Effector memory CD8-positive, alpha-beta T cell (primary cell): ENCODE results near the gene FAAP100.

Source experiments
- ATAC-seq: fragments of 150-1000 bp; cut with Tn5 transposase; replicated peaks from 2 replicates; pipeline ENCODE4 v1.10.0; 2021; ENCODE audit warnings: mild to moderate bottlenecking, moderate library complexity
- DNase-seq, 3 experiments: peaks; one replicate each; pipeline ENCODE4 v3.0.0; 2021
- H3K27ac Mint-ChIP-seq, 2 donors: one replicate each; pipeline ENCODE4 v1.8.0; 2022; ENCODE audit warnings: mild to moderate bottlenecking in 2 of 2, mixed read lengths in 2 of 2, moderate library complexity in 2 of 2
- H3K27me3 Mint-ChIP-seq, 2 donors: one replicate each; pipeline ENCODE4 v1.8.0; 2022; ENCODE audit warnings: mixed read lengths in 2 of 2
- H3K36me3 Mint-ChIP-seq: one replicate; pipeline ENCODE4 v1.8.0; 2022; ENCODE audit warnings: mild to moderate bottlenecking, moderate library complexity, mixed read lengths; ENCODE audit not compliant: insufficient read depth
- H3K4me1 Mint-ChIP-seq, 2 donors: one replicate each; pipeline ENCODE4 v1.8.0; 2022; ENCODE audit warnings: low read depth in 2 of 2, mixed read lengths in 2 of 2
- H3K4me3 Mint-ChIP-seq, 2 donors: one replicate each; pipeline ENCODE4 v1.8.0; 2022; ENCODE audit warnings: mild to moderate bottlenecking in 2 of 2, mixed read lengths in 2 of 2, moderate library complexity in 2 of 2
- H3K9me3 Mint-ChIP-seq, 2 donors: one replicate each; pipeline ENCODE4 v1.8.0; 2022; ENCODE audit warnings: mixed read lengths in 2 of 2

The FAAP100 gene

DNA sequence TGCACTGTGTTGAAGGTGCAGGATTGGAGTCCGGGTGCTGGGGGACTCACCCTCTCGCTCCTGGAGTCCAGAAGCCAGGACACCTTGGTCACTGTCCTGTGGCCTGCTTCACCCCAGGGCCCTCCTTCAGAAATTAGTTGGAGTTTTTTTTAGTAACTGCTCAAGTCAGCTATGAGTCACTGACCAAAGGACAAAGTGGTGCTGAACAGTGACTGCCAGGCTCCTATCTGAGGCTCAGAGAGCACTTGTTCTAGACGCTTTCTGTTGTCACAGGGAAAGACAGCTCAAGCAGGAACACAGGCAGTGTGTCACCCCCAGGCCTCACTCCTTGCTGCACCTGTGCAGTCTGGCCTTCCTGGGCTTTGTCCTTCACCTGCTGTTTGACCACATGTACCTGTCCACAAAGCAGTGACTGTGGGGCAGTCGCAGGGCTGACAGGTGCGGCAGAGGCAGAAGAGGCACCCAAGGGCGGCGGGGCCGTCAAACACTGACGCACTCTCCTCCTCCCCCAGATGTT, 4.1 kb upstream of the FAAP100 start:
- no peaks in the 10 kb centered on the region for H3K9me3 Mint-ChIP-seq
- DNase-seq (no peak), ATAC-seq (no peak)
- peaks cover 14 to 19% of the 10 kb centered on the region in 2 donors for H3K4me1 Mint-ChIP-seq
- H3K27ac Mint-ChIP-seq: peak overlapping the region in 1 of 2 donors; percentile 72
- H3K36me3 Mint-ChIP-seq: peaks cover 38% of the 10 kb centered on the region
- H3K27me3 Mint-ChIP-seq: no peaks in the 10 kb centered on the region
- H3K4me3 Mint-ChIP-seq: no peak overlapping the region

DNA sequence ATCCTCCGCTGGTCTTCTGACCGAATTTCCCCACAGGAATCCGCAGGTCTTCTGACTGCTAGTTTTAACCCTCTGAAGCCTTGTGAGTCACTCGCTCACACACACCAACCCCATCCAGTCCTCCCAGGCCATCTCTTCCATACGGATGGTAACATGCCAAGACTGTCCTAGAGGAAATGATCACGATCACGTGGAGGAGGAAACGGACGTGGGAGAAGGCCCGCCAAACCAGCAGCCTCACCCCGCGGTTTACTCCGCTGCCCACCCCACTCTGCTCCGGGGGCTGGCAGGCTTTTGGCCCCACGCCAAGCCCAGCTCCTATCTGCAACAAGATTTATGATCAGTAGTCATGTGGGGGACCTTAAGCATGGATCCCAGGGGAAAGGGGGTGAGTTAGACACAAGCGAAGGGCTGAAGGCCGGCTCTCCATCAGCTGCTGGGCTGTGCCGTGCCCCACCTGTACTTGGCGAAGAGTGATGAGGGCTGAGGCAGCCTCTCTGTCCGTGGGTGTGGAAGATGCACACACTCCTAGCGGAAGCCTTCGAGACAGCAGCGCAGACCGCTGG, 1.5 kb upstream of the FAAP100 start:
- H3K4me1 Mint-ChIP-seq: peaks cover 14 to 30% of the 10 kb centered on the region in 2 donors
- no peak for DNase-seq
- peak overlapping the region; percentile 88 to 92 for H3K4me3 Mint-ChIP-seq
- ATAC-seq: peak; percentile 0
- no peaks in the 10 kb centered on the region for H3K9me3 Mint-ChIP-seq
- H3K36me3 Mint-ChIP-seq: peaks cover 27% of the 10 kb centered on the region
- no peaks in the 10 kb centered on the region for H3K27me3 Mint-ChIP-seq
- peak overlapping the region; percentile 85 to 91 for H3K27ac Mint-ChIP-seq

DNA sequence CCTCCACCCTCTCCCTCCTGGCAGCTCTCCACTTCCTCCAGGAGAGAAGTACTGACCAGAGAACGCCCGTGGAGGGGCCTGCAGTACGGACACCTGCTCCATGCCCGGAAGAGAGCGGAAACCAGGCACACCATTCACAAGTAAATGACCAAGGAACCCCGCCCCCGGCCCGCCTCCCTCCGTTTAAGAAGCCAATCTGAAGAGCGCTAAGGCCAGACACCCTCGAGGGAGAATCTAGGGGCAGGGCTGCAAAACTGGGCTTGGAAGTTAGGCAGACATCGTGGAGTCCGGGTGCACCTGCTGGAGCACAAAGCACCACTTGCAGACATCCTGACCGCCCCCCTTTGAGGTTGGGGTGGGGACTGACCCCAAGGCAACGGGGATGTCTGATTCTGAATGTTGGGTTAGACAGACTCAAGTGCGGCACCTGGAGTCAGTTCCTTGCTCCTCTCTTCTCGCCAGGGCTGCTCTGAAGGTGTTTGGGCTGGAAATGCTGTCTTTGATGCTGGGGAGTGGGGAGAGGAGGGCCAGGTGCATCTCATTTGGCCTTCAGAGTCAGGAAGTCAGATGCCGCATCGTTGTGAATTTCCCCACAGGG, 964 bp upstream of the FAAP100 start:
- Mint-ChIP-seq H3K27me3 (no peaks in the 10 kb centered on the region), H3K4me1 (peaks cover 14 to 30% of the 10 kb centered on the region in 2 donors), H3K27ac (peak overlapping the region; percentile 85 to 91), H3K36me3 (peaks cover 29% of the 10 kb centered on the region), H3K4me3 (peak overlapping the region; percentile 88 to 92), H3K9me3 (no peaks in the 10 kb centered on the region)
- DNase-seq: peak; percentile 58 to 69 (median 60)
- peak; percentile 72 for ATAC-seq

DNA sequence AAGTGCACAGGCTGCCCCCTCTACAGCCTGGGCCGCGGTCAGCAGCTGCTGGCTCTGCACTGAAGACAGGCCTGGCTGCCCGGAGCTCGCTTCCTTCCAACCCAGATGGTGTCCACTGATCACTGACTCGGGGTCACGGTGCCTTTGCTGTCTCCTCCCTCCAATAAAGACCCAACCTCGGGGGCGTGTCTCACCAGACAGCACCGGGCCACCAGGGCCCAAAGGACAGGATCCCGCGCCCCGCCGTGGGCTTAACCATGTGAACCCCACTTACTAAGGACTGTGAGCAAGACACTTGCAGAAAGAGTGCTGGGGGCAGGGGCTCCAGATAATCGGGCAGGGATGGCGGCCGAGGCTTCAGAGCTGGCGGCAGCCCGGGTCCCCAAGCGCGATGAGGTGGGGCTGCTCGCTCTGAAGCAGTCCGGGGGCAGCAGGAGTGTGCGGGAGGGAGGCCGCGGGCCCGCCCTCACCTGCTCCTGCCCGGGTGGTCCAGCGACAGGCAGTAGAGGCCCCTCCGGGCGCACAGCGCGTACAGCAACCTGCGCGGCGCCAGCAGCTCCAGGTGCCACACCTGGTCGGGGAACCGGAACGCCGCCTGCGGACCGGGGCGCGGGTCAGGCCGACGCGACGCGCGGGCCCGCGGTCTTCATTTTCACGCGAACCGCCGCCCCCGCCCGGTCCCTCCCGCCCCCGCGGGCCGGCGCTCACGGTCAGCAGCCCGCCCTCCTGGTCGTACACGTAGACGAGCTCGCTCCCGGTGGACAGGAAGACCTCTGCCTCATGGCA, 502 bp downstream of the FAAP100 start:
- no peaks in the 10 kb centered on the region for H3K9me3 Mint-ChIP-seq
- no peak for DNase-seq

DNA sequence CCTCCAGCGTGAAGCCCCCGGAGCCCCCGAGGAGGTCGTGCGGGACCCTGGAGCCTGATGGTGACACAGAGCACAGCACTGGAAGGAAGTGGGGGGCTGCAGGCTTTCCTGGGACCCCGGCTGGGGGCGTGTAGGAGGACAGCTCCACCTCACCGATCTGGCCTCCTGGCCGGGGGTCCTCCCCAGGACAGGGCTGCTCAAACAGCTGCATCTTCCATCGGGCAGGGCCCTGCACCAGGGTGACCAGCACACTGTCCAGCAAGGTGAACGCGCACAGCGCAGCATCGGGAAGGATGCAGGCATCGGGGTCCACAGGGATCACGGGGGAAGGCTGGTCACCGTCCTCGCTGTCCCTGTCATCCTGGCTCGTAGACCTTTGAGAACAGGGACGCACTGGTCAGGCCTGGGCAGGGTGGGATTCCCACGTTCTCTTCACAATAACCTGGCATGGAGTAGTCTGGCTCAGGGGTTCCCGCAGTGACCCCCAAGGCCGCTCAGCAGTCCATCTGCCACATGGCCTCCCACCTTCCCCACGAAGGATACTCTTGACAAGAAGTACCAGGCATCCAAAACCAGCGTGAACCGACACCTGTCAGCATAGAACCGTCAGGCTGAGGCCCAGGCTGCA, 1.2 kb downstream of the FAAP100 start:
- Mint-ChIP-seq H3K4me3 (peak overlapping the region; percentile 88 to 92), H3K36me3 (peaks cover 37% of the 10 kb centered on the region), H3K27me3 (no peaks in the 10 kb centered on the region), H3K4me1 (peaks cover 14 to 30% of the 10 kb centered on the region in 2 donors), H3K9me3 (no peaks in the 10 kb centered on the region), H3K27ac (peak overlapping the region in 1 of 2 donors; percentile 85)
- DNase-seq (no peak), ATAC-seq (no peak)

More for the DNA sequence above, 502 bp downstream of the FAAP100 start:
- H3K27me3 Mint-ChIP-seq: no peaks in the 10 kb centered on the region
- peaks cover 14 to 30% of the 10 kb centered on the region in 2 donors for H3K4me1 Mint-ChIP-seq
- peak overlapping the region in 1 of 2 donors; percentile 85 for H3K27ac Mint-ChIP-seq
- peaks cover 33% of the 10 kb centered on the region for H3K36me3 Mint-ChIP-seq
- ATAC-seq: no peak
- peak overlapping the region; percentile 88 to 92 for H3K4me3 Mint-ChIP-seq

DNA sequence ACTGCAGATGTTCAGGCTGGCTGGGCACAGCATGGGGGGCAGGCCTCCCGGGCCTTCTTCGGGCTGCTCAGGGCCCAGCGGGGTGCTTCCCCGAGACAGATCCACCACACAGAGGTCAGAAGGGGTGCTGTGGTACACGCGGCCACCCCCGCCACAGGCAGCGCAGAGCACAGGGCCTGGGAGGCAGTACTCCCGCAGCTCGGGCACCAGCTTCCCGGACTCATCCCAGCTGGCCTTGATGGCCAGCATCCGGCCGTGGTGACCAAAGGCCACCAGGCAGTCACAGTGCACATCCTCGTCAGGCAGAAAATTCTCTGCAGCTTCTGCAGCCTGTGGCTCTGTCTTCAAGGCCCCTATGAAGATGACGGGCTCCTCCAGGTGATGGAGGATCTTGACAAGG, 1.9 kb downstream of the FAAP100 start:
- Mint-ChIP-seq H3K36me3 (peaks cover 37% of the 10 kb centered on the region), H3K4me3 (peak overlapping the region; percentile 88 to 92), H3K4me1 (peaks cover 14 to 30% of the 10 kb centered on the region in 2 donors), H3K27ac (peak overlapping the region in 1 of 2 donors; percentile 41), H3K9me3 (no peaks in the 10 kb centered on the region), H3K27me3 (no peaks in the 10 kb centered on the region)
- DNase-seq: no peak
- no peak for ATAC-seq

DNA sequence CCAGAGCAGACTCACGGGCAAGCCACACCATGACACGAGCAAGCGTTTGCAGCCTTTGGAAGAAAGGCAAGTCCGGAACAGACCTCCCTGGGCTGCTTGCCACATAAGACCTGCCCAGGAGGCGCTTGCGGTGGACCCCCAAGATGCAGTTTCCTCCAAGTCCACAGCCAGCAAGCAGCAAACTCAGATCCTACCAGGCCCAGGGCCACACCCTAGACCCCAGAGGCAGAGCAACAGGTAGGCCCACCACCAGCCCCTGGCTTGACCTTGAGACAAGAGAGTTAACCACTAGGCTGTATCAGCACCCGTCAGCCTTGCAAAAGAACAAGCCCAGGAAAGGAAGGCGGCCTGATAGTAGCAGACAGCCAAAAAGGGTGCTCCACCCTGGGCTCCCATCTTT, 2.3 kb downstream of the FAAP100 start:
- Mint-ChIP-seq H3K36me3 (peaks cover 37% of the 10 kb centered on the region), H3K27ac (peak overlapping the region in 1 of 2 donors; percentile 41), H3K27me3 (no peaks in the 10 kb centered on the region), H3K9me3 (no peaks in the 10 kb centered on the region), H3K4me1 (peaks cover 14 to 30% of the 10 kb centered on the region in 2 donors), H3K4me3 (peak overlapping the region; percentile 88 to 92)
- ATAC-seq (no peak), DNase-seq (no peak)

DNA sequence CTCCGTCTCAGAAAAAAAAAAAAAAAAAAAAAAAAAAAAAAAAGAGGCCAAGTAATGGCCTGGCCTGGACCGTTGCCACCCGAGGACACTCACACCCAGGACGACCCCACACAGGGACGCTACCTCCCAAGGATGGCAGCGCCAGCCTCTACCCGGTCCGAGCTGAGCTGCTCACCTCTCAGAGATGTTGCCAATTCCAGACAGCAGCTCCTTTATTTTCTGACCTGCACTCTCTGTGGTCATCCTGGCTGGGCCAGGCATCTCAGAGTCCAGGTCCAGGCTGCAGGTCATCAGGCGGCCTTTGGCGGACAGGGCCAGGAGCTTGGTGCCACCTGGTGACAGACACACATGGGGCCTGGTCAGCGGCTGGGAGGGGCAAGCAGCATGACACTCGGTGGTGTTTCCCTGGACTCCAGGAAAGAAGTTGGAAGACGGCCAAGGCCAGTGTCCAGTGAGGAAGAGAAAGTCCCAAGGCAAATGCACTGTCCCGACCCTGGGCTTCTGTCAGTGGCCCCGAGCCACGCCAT, 3.1 kb downstream of the FAAP100 start:
- H3K27ac Mint-ChIP-seq: no peak overlapping the region
- H3K27me3 Mint-ChIP-seq: no peaks in the 10 kb centered on the region
- peaks cover 13 to 30% of the 10 kb centered on the region in 2 donors for H3K4me1 Mint-ChIP-seq
- no peaks in the 10 kb centered on the region for H3K9me3 Mint-ChIP-seq
- ATAC-seq (no peak), DNase-seq (no peak)
- H3K36me3 Mint-ChIP-seq: peaks cover 37% of the 10 kb centered on the region
- peak overlapping the region; percentile 41 to 88 for H3K4me3 Mint-ChIP-seq

DNA sequence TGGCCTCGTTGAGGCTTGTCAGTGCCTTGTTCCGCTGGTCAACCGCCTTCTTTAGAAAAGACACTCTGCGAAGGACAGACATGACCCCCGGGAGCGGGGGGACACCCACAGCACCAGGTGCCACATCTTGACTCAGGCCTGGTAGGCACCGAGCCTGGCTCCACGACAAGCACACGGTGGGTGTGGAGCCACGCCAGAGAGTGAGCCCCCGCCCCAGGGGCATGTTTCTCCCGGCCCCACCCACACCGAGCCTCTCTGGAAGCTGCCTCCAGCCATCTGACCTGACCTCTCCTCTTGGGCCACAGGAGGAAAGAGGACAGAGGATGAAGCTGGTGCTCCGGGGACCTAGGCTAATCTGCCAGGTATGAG, 4.6 kb downstream of the FAAP100 start:
- DNase-seq (no peak), ATAC-seq (no peak)
- Mint-ChIP-seq H3K36me3 (peaks cover 25% of the 10 kb centered on the region), H3K4me3 (no peak overlapping the region), H3K27me3 (no peaks in the 10 kb centered on the region), H3K27ac (no peak overlapping the region), H3K4me1 (peaks cover 5 to 15% of the 10 kb centered on the region in 2 donors), H3K9me3 (no peaks in the 10 kb centered on the region)

DNA sequence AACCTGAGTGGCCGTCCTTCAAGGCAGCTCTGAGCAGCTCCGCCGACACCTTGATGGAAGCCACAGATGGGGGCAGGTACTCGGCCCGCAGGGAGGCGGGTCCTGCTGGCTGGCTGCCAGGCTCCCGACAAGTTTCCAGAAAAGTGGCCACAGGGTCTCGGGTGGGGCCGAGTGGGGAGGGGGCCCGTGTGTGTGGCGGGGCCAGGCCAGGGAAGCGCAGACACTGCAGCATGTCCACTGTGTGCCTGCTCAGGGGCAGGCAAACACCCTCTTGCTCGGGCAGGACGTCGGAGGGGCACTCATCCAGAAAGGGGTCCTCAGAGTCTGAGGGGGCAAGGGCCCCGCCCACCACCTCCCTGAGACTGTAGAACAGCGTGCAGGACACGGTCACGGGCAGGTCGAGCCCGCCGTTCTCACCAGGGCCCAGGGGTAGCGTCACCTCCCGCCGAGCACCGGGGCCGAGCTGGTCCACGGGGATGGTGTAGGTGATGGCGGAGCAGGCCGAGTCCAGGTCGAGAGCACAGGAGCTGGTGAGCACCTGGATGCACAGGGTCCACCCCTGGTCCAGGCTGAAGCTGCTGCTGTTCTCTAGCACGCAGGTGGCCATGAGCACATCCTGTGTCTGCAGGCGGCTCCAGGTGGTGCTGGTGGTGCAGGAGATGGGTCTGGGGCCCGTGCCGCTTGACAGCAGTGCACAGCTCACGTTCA, 5.1 kb downstream of the FAAP100 start:
- DNase-seq: no peak
- no peak for ATAC-seq

DNA sequence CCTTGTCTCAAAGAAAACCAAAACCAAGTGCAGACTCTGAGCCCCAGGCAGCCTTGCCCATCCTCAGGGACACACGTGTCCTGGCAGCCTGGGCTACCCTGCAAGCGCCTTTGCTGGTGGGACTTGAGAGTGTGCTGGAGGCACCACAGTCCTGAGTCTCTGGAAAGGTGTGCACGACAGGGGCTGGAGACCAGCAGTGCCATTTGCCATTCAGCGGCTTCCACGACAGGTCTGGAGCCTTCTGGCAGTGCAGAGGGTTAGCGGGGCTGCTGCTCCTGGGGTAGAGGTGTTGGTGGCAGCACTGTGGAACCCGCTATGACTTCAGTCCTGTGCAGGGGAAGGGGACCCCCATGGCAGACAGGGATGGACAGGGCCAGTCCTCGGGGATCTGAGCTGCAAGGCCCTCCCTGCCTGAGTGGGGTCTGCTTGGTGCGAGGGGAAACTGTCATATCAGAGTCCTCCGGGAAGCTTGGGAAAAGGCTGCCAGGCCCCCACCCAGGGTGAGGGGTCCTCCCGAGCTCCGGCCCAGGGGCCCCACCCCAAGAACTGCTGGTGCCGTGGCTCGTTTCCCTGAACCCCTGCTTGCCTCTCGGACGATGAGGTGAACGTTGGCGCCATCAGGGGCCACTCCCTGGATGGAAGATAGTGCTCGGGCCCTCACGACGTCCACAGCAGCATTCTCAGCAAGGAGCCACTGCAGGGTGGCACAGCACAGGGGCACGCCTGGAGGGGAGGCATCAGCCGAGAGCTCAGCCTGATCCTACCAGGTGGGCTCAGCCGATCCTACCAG, 6.8 kb downstream of the FAAP100 start:
- Mint-ChIP-seq H3K27me3 (no peaks in the 10 kb centered on the region), H3K9me3 (no peaks in the 10 kb centered on the region), H3K4me1 (peaks cover 0 to 7% of the 10 kb centered on the region in 2 donors), H3K4me3 (no peak overlapping the region), H3K27ac (no peak overlapping the region), H3K36me3 (peaks cover 29% of the 10 kb centered on the region)
- ATAC-seq: no peak
- DNase-seq: no peak

More for the DNA sequence above, 5.1 kb downstream of the FAAP100 start:
- Mint-ChIP-seq H3K4me1 (peaks cover 5 to 15% of the 10 kb centered on the region in 2 donors), H3K27ac (no peak overlapping the region), H3K27me3 (no peaks in the 10 kb centered on the region), H3K4me3 (no peak overlapping the region), H3K36me3 (peaks cover 25% of the 10 kb centered on the region), H3K9me3 (no peaks in the 10 kb centered on the region)

DNA sequence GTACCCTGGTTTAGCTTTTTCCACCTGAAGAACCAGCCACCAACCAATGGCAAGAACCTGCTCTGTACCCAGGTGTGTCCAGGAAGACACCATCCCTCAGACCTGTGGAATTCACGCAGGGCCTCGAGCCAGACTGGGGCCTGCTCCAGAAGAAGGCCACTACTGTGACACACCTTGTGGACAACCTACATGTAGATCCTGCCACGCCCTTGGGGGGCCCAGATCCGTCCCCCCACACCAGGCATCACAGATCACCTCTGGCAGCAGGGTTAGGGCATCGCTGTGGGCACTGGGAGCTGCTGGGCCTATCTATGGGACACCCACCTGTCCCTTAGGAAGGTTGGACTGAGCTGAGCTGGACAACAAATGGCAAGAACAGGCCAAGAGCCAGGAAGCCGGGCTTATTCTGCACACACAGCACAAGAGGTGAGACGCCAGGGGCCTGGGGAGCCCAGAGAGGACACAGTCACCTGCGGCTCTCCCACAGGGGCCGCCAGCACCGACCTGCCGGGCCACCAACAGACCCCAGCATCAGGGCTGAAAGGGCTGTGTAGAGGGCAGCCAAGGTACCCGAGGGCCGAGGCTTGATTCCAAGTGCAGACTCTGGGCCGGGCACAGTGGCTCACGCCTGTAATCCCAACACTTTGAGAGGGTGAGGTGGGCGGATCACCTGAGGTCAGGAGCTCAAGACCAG, 7.7 kb downstream of the FAAP100 start:
- Mint-ChIP-seq H3K27me3 (no peaks in the 10 kb centered on the region), H3K9me3 (no peaks in the 10 kb centered on the region), H3K36me3 (peaks cover 24% of the 10 kb centered on the region), H3K27ac (no peak overlapping the region), H3K4me1 (peaks cover 0 to 3% of the 10 kb centered on the region in 2 donors), H3K4me3 (no peak overlapping the region)
- DNase-seq (no peak), ATAC-seq (no peak)
